ENCODE data around the gene ALKBH3. TPM values are rescaled to one million over a fixed set of nuclear protein-coding genes. Genes with fewer than 3 reads are reported as not detected.

Gene ALKBH3
- total RNA-seq, 1 experiment from 2014 or later, result 36.7 TPM

DNA sequence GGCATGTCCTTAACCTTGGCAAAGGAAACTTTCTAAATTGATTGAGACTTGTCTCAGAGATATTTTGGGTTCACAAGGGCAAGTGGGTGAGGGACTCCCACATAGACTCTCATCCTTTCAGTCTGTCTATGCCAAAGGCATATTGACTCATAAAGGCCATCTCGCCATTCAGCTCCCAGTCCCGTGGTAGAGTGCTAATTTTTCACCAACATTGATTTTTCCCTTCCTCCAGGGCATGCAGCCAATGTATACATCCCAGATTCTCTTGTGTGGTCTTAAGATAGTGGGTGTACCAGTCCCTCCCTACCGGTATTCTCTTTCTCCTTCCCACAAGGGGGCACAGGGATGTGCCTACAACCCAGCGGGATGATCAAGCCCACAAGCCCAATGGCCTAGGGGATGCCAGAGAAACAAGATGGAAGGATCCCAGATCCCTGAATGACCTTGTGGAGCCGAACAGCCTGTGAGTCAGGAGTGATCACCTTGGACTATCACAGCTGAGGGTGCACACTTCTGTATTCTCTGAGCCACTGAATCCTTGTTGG, 69.8 kb downstream of the ALKBH3 start:
- TF ChIP-seq, protein P1, sequence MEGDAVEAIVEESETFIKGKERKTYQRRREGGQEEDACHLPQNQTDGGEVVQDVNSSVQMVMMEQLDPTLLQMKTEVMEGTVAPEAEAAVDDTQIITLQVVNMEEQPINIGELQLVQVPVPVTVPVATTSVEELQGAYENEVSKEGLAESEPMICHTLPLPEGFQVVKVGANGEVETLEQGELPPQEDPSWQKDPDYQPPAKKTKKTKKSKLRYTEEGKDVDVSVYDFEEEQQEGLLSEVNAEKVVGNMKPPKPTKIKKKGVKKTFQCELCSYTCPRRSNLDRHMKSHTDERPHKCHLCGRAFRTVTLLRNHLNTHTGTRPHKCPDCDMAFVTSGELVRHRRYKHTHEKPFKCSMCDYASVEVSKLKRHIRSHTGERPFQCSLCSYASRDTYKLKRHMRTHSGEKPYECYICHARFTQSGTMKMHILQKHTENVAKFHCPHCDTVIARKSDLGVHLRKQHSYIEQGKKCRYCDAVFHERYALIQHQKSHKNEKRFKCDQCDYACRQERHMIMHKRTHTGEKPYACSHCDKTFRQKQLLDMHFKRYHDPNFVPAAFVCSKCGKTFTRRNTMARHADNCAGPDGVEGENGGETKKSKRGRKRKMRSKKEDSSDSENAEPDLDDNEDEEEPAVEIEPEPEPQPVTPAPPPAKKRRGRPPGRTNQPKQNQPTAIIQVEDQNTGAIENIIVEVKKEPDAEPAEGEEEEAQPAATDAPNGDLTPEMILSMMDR (IDR thresholded peaks at IDR 0.05 in 2 of 3, conservative IDR thresholded peaks at IDR 0.05 in 1 of 3; ENCODE audit: borderline replicate concordance in 1 of 3, insufficient read depth in 1 of 3, low read depth in 2 of 3, low read length in 2 of 3), result no peak
- TF ChIP-seq ZNF274 (IDR thresholded peaks at IDR 0.05; ENCODE audit: low read depth, low read length), result no peak
- no peak for TF ChIP-seq FOSL1 (IDR thresholded peaks at IDR 0.05; ENCODE audit: low read depth)
- TF ChIP-seq POLR2AphosphoS5 (IDR thresholded peaks at IDR 0.05; ENCODE audit: low read depth, low read length), result no peak
- no peak for TF ChIP-seq CEBPB (IDR thresholded peaks at IDR 0.05; ENCODE audit: low read depth)
- no peak for TF ChIP-seq ELF1 (IDR thresholded peaks at IDR 0.05; ENCODE audit: borderline replicate concordance, low read depth)
- TF ChIP-seq MAX (IDR thresholded peaks at IDR 0.05), result no peak
- no peak for TF ChIP-seq EZH2 (IDR thresholded peaks at IDR 0.05)
- TF ChIP-seq YY1 (IDR thresholded peaks at IDR 0.05; ENCODE audit: extremely low read depth, insufficient replicate concordance, low read depth, low read length), result no peak
- TF ChIP-seq SRF (IDR thresholded peaks at IDR 0.05; ENCODE audit: low read depth), result no peak
- TF ChIP-seq ZBTB33 (IDR thresholded peaks at IDR 0.05; ENCODE audit: extremely low read depth, insufficient replicate concordance, low read length), result no peak
- TF ChIP-seq REST (IDR thresholded peaks at IDR 0.05; ENCODE audit: low read depth), result no peak
- no peak for TF ChIP-seq SP1 (IDR thresholded peaks at IDR 0.05; ENCODE audit: low read depth)
- TF ChIP-seq JUND (IDR thresholded peaks at IDR 0.05), result no peak
- POLR2A ChIA-PET, result no interaction called here
- Histone ChIP-seq H3K9ac (ENCODE audit: low read length) (no peak overlapping the region), H3K27ac (ENCODE audit: low read depth, low read length) (no peak overlapping the region), H3K4me1 (ENCODE audit: control insufficient read depth in 1 of 2, insufficient read depth in 2 of 2, low read length in 2 of 2) (no peaks in the 10 kb centered on the region; a peak in 1 of 4 replicates), H3K9me2 (ENCODE audit: insufficient read depth) (no peaks in the 10 kb centered on the region), H3K27me3 (ENCODE audit: insufficient read depth, low read length) (no peaks in the 10 kb centered on the region), H3K4me3 (replicated peaks in 1 of 2; ENCODE audit: low read depth in 1 of 2, low read length in 2 of 2) (no peak overlapping the region), H3K4me2 (ENCODE audit: low read length) (no peak overlapping the region), H2AFZ (ENCODE audit: low read depth, low read length, poor library complexity, severe bottlenecking) (no peak overlapping the region), H3K9me3 (ENCODE audit: control insufficient read depth in 1 of 2, insufficient read depth in 1 of 2, low read depth in 1 of 2, low read length in 2 of 2) (no peaks in the 10 kb centered on the region), H4K20me1 (ENCODE audit: insufficient read depth) (no peaks in the 10 kb centered on the region), H3K36me3 (ENCODE audit: control insufficient read depth in 1 of 2, insufficient read depth in 2 of 2, low read length in 2 of 2) (no peaks in the 10 kb centered on the region), H3K79me2 (ENCODE audit: insufficient read depth, low read length) (no peaks in the 10 kb centered on the region)
- CTCF ChIA-PET, result no interaction called here
- intact Hi-C loops (cut with micrococcal nuclease), result no loop called here
- BruUV-seq (replicated peaks), result no TSS peak
- ATAC-seq (no peak), DNase-seq (ENCODE audit: low read depth, low spot score) (no peak)
- RAD21 ChIA-PET (ENCODE audit: low non-redundant PET in 1 of 2, low total read pairs in 2 of 2, uncharacterized antibody in 2 of 2, unreplicated experiment in 2 of 2), result no interaction called here
